ENCODE measurements around the gene ASPHD1.
"Not testable (repeated sequence)": the region's sequence is repeated elsewhere in the genome, so short reads cannot be mapped to it uniquely, and the experiment has no call there.

Gene ASPHD1

DNA sequence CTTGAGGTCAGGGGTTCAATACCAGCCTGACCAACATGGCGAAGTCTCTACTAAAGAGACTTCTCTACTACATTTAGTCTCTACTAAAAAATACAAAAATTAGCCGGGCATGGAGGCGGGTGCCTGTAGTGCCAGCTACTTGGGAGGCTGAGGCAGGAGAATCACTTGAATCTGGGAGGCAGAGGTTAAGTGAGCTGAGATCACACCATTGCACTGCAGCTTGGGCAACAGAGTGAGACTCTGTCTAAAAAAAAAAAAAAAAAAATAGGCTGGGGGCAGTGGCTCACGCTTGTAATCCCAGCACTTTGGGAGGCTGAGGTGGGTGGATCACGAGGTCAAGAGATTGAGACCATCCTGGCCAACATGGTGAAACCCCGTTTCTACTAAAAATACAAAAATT lies 9.6 kb downstream of the ASPHD1 start:
- not testable (repeated sequence) for DNase-seq

DNA sequence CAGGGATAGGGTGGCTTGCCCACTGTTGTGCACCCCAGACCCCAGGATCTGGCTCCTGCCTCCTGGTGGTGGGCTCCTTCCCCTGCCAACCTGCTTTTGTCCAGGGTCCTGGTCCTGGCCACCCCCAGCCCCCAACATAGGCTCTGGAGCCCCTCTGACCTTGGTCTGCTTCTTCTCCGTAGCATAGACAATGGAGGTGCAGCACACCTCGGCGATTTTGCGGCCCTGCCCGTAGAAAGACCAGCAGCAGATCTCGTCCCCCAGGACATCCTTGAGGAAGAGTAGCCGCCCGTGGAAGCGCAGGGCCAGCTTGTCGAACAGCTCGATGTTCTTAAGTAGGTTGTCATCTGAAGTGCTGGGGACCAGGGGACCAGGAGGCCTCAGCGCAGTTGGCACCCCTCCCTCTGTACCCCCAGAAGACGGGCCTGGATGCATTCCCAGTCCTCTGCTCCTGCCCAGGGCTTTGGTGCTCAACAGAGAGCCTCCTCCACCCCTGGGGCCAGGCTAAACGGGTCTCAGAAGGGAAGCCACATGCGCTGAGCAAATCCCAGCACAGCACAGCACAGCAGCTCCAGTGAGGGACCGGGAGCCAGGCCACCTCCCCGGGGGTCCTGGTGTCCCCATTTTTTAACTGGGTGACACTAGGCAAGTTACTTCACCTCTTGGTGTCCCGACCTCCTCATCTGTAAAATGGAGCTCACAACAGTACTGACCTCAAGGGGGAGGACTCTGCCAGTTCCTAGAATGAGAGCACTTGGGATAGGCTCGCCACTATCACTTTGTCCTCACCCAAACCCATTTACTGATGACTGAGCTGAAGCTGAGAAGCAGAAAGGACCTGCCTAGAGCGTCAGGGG lies 10.8 kb downstream of the ASPHD1 start:
- no peak for DNase-seq

DNA sequence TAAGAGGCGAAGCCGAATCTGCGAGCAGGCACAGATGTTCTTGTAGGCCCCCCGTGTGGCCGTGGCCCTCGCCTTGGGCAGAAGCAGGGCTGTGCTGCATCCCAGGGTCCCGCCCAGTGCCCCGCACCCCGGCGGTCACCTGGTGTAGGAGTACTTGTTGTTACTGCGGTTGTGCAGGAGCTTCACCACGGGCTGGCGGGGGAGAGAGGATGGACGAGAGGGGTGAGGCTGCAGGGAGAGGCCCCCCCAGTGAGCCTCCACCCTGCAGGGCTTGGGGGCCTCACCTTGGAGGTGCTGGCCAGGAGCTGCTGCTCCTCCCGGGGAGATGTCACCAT lies 11.4 kb downstream of the ASPHD1 start:
- no peak for DNase-seq

DNA sequence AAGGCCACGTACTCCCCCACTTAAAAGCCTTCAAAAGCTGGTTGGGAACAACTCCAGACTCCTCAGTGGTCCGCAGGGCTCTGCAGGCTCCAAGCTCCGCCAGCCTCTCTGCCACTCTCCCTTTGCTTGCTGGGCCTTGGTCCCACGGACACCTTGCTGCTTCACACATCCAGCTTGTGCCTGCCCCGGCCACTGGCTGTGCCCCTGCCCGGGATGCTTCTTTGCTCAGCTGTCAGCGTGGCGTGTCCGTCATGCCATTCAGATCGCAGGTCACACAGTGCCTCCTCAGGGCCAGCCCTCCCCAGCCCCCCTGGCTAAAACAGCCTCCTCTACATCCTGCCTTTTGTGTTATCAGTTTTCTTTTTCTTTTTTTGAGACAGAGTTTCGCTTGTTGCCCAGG lies 11.8 kb downstream of the ASPHD1 start:
- DNase-seq, result no peak

DNA sequence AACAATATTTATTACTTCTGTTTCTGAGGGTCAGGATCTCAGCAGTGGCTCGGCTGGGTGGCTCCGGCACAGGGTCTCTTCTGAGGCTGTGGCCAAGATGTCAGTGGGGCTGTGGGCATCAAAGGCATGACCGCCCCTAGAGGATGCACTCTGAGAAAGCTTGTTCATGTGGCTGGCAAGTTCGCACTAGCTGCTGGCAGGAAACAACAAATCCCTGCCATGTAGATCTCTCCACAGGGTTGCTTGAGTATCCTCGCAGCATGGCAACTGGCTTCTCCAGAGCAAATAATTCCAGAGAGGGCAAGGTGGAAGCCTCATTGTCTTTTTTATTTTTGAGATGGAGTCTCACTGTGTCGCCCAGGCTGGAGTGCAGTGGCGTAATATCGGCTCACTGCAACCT lies 13.2 kb downstream of the ASPHD1 start:
- DNase-seq, result no peak

DNA sequence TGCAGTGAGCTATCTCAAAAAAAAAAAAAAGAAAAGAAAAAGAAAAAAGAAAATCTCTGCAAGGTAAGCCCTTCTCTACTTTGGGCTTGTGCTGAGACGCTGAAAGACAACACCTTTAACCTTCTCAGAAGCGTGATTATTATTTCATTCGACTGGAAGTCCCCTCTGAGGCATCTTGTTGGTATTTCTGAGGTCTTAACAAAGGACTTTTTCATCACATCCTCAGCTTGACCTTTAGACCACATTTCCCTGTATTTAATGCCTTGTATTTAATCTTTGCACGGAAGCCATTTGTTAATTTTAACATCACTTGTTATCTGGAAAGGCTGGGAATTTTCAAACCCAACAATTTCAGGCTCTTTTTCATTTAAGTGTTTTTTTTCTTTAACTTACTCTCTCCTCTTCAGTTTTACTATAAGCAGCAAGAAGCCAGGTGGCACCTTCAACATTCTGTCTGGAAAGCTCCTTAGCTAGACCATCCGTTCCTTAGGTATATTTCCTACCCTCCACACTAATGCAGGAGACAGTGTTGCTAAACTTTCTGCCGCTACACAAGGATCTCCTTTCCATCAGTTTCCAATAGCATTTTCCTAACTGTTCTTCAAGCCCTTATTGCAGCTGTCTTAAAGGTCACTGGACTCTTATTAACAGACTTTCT lies 15.4 kb downstream of the ASPHD1 start:
- no peak for DNase-seq

DNA sequence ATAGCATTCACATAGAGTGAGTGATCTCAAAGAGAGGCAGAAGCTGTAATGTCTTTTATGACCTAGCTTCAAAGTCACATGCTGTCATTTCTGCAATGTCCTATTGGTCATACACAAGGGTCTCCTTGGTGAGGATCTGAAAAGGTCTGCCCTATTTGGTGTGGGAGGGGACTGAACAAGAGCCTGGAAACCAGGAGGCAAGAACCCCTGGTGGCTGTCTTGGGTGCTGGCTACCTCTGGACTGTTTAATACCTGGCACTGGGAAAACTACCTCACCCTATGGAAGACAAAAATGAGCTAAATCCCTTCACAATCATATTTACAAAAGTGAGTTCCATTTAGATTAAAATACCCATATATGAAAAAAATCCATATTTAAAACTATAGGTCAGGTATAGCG lies 16.7 kb downstream of the ASPHD1 start:
- DNase-seq, result no peak

- DNase-seq, result no peak
These were observed 20.2 kb downstream of the ASPHD1 start for GRCh38 chr16:29920288-29921033.

DNA sequence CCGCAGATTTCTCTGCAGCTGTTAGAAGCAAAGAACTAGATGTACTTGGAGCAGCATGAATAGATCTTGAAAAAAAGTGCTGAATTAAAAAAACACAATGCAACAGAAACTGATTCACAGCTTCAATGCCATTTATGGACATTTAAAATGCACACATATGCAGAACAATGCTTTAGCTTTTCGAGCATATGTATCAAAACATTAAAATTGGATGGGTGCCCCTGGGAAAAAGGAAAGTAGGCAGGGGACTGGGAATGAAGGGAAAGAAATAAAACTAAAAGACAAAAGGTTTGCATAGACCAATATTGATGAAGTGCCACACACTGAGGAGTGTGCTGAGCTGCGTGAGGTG lies 20.7 kb downstream of the ASPHD1 start:
- no peak for DNase-seq

GRCh38 chr16:29922326-29922725 lies 22.0 kb downstream of the ASPHD1 start:
- no peak for DNase-seq

GRCh38 chr16:29922986-29923501 lies 22.8 kb downstream of the ASPHD1 start:
- DNase-seq, result no peak

- no peak for DNase-seq
These were observed 24.9 kb downstream of the ASPHD1 start for GRCh38 chr16:29925105-29925756.

GRCh38 chr16:29925781-29926710 lies 25.8 kb downstream of the ASPHD1 start, which contains the start of gene KCTD13:
KCTD13 (minus strand) TSS chr16:29926226; CDS start chr16:29926033, 193 bp downstream.
- DNase-seq, result peak; percentile 79 to 90

DNA sequence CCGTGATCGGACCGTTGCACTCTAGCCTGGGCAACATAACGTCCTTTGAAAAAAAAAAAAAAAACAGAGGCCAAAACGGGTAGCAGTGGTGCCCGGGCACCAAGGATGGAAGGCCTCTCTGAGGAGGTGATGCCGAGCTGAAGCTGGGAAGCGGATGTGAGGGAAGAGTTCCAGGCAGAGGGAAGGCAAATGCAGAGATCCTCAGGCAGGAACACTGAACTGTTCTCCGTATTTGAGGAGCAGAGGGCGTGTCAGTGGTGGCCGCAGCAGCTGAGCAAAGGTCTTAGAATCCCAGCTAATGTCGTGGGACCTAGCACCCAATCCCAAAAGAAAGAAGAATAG lies 26.4 kb downstream of the ASPHD1 start:
- no peak for DNase-seq

- DNase-seq, result no peak
These were observed 27.0 kb downstream of the ASPHD1 start for GRCh38 chr16:29927070-29927905.

GRCh38 chr16:29931750-29932149 lies 31.5 kb downstream of the ASPHD1 start:
- DNase-seq, result not testable (repeated sequence)

- DNase-seq, result no peak
These were observed 40.4 kb downstream of the ASPHD1 start for GRCh38 chr16:29940656-29941055.

GRCh38 chr16:29943846-29944799 lies 43.8 kb downstream of the ASPHD1 start:
- peak in 1 of 2 experiments; percentile 60 for DNase-seq

GRCh38 chr16:29947897-29948296 lies 47.6 kb downstream of the ASPHD1 start:
- DNase-seq, result no peak

Data from NCI-H1930 (cell line).